Peyer's patch (tissue), 4 donors: ENCODE results near the gene PCSK2. TPM values are rescaled to one million over a fixed set of nuclear protein-coding genes. Genes with fewer than 3 reads are reported as not detected.

Source experiments
- DNase-seq, 3 donors: peaks; one replicate each; pipeline ENCODE4 v3.0.0-alpha.2; 2017 to 2019
- H3K27ac ChIP-seq, 4 donors: fragments of 200-600 bp; sonication (generic); one replicate each; pipeline ENCODE4 v1.5.1; 2016 to 2019
- H3K27me3 ChIP-seq, 2 donors: fragments of 200-600 bp; sonication (generic); one replicate each; pipeline ENCODE4 v1.5.1; 2019
- H3K36me3 ChIP-seq, 3 donors: fragments of 200-600 bp; sonication (generic); one replicate each; pipeline ENCODE4 v1.5.1; 2016 to 2019
- H3K4me1 ChIP-seq, 4 donors: fragments of 200-600 bp; sonication (generic); one replicate each; pipeline ENCODE4 v1.5.1; 2016 to 2019
- H3K4me3 ChIP-seq, 4 donors: fragments of 200-600 bp; sonication (generic); 1 replicate in 3 of 4; 2 replicates in 1 of 4; pipeline ENCODE4 v1.5.1; 2016 to 2019; ENCODE audit warnings: mild to moderate bottlenecking in 1 of 4
- H3K9me3 ChIP-seq, 4 donors: fragments of 200-600 bp; sonication (generic); one replicate each; pipeline ENCODE4 v1.5.1; 2016 to 2019; ENCODE audit warnings: mild to moderate bottlenecking in 1 of 4
- POLR2A ChIP-seq, 2 donors: fragments of 450-650 bp; IDR thresholded peaks; one replicate each; pipeline ENCODE4 v1.5.1; 2017; ENCODE audit warnings: antibody characterized with exemption in 2 of 2, mild to moderate bottlenecking in 2 of 2, moderate library complexity in 2 of 2
- total RNA-seq, 4 donors: library from RNA; depleted of rRNA; stranded (reverse); fragments of >200 nt; gene quantifications; one replicate each; pipeline ENCODE4 v1.1.0, GENCODE V29; 2016
- TF ChIP-seq, protein P1 (sequence below), 6 experiments: fragments of 450-650 bp in 4 of 6; fragments of 200-600 bp in 2 of 6; sonication (generic) in 1 of 6; IDR thresholded peaks; one replicate each; pipeline ENCODE4 v1.5.1; 2017 to 2019; ENCODE audit warnings: antibody characterized with exemption in 6 of 6, mild to moderate bottlenecking in 3 of 6, moderate library complexity in 1 of 6

Gene PCSK2
- total RNA-seq, 4 donors from 2014 or later, result 0.18 to 0.80 (median 0.57) TPM; not detected in 1

DNA sequence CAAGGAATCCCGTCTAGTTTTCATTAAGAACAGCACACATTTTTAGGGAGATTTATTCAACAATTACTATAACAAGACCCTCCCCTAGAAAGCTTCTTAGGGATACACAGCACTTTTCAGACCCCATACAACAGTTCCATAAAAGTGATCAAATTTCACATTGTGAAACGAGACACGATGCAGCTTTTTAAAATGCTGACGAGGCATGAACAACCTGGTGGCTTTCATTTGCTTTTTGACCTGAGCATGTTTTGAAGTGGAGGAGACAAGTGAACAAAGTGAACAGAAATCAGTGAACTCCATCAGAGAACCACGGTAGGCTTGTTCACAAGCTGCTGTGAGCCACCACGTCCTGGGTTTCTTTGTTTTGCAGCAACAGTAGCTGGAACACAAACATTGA, 112.2 kb downstream of the PCSK2 start:
- Histone ChIP-seq H3K4me3 (no peak overlapping the region), H3K27me3 (no peaks in the 10 kb centered on the region), H3K9me3 (no peaks in the 10 kb centered on the region), H3K27ac (no peak overlapping the region), H3K4me1 (no peaks in the 10 kb centered on the region), H3K36me3 (no peaks in the 10 kb centered on the region)
- no peak for DNase-seq
- no peak for TF ChIP-seq POLR2A (IDR thresholded peaks at IDR 0.05)

DNA sequence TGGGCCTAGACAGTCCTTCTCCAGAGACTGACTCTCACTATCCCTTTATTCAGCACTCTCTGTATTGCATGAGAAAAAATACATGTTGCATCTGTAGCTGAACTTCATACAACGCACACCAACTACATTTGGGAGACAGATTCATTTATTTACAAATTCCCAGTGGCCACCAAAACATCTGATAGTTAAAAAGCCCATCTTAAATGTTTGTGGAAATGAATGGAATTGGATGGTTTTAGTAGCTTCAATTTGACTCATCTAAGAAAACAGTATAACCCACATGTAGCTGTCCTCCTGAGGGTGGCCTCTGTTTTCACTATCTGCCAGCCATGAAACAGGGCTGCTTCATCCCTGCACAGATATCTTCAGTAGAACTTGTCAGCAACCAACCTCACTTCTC, 116.3 kb downstream of the PCSK2 start:
- no peaks in the 10 kb centered on the region for H3K27me3 ChIP-seq
- H3K4me1 ChIP-seq, result no peaks in the 10 kb centered on the region
- TF ChIP-seq, protein P1, sequence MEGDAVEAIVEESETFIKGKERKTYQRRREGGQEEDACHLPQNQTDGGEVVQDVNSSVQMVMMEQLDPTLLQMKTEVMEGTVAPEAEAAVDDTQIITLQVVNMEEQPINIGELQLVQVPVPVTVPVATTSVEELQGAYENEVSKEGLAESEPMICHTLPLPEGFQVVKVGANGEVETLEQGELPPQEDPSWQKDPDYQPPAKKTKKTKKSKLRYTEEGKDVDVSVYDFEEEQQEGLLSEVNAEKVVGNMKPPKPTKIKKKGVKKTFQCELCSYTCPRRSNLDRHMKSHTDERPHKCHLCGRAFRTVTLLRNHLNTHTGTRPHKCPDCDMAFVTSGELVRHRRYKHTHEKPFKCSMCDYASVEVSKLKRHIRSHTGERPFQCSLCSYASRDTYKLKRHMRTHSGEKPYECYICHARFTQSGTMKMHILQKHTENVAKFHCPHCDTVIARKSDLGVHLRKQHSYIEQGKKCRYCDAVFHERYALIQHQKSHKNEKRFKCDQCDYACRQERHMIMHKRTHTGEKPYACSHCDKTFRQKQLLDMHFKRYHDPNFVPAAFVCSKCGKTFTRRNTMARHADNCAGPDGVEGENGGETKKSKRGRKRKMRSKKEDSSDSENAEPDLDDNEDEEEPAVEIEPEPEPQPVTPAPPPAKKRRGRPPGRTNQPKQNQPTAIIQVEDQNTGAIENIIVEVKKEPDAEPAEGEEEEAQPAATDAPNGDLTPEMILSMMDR (IDR thresholded peaks at IDR 0.05), result no peak
- TF ChIP-seq POLR2A (IDR thresholded peaks at IDR 0.05), result no peak
- no peaks in the 10 kb centered on the region for H3K9me3 ChIP-seq
- H3K4me3 ChIP-seq, result no peak overlapping the region
- DNase-seq, result no peak
- no peaks in the 10 kb centered on the region for H3K36me3 ChIP-seq
- H3K27ac ChIP-seq, result no peak overlapping the region

DNA sequence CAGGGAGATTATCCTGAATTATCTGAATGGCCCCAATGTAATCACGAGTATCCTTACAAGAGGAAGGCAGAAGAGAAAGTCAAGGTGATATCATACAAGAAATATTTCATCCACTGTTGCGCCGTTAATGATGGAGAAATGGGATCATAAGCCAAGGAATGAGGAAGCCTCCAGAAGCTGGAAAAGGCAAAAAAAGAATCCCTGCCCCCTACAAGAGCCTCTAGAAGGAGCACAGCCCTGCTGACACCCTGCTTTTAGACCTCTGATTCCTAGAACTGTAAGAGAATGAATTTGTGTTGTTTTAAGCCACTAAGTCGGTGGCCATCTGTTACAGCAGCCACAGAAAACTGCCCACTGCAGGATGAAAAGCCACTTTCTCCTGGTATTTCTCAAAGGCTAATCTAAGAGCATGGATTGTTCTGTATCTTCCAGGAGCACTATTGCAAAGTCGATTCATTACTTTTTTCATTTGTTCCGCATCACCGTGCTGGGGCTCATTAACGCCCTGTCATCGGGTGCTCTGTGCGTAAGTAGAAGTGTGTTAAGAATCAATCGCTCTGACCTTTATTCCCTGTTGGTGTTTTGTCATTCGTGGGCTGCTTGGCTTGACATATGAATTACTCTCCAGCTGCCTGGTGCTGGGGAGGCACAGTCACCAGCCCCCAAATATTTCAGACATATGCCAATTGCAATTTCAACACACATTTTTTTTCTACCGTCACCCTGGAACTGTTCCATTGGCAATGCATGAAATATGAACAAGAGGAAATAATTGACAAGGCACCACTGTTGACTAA, 117.0 kb downstream of the PCSK2 start:
- TF ChIP-seq POLR2A (IDR thresholded peaks at IDR 0.05), result no peak
- TF ChIP-seq, protein P1 (IDR thresholded peaks at IDR 0.05), result no peak
- H3K36me3 ChIP-seq, result no peaks in the 10 kb centered on the region
- no peaks in the 10 kb centered on the region for H3K4me1 ChIP-seq
- no peaks in the 10 kb centered on the region for H3K27me3 ChIP-seq
- no peak overlapping the region for H3K27ac ChIP-seq
- H3K9me3 ChIP-seq, result no peaks in the 10 kb centered on the region
- no peak for DNase-seq
- no peak overlapping the region for H3K4me3 ChIP-seq

DNA sequence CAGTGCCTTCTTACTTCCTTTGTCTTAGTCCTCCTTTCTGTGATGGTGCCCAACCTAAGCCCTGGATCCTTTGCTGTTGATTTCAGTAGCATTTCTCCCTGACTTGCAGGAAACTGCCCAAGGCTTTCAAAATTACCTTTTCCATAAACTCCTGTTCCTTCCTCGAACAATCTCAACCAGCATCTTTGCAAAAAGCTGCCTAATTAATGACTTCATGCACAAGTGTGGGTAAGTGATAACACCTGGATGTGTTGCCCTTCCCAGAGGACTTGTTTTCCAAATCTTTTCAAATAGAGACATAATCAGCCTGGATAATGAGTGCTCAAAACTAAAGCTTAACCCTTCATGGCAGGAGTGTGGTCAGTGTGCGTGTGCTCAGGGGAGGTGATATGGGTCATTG, 118.0 kb downstream of the PCSK2 start:
- Histone ChIP-seq H3K27ac (no peak overlapping the region), H3K4me3 (no peak overlapping the region), H3K9me3 (no peaks in the 10 kb centered on the region), H3K27me3 (no peaks in the 10 kb centered on the region), H3K4me1 (no peaks in the 10 kb centered on the region), H3K36me3 (no peaks in the 10 kb centered on the region)
- DNase-seq, result no peak
- TF ChIP-seq, protein P1 (IDR thresholded peaks at IDR 0.05), result no peak
- no peak for TF ChIP-seq POLR2A (IDR thresholded peaks at IDR 0.05)

DNA sequence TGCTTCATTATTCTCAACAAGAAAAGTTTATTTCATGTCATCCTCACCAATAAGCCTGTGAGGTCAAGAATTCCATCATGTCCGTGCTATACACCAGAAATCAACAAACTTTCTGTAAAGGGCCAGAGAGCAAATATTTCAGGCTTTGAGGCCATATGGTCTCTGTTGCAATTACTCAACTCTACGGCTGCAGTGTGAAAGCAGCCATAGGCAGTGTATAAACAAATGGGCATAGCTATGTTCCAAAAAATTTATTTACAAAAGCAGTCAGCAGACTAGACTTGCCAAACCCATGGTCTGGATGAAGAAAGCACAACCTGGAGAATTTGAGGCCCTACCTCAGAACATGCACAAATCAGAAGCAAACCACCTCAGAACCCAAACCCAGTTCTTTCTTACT, 118.5 kb downstream of the PCSK2 start:
- Histone ChIP-seq H3K4me3 (no peak overlapping the region), H3K27me3 (no peaks in the 10 kb centered on the region), H3K27ac (no peak overlapping the region), H3K9me3 (no peaks in the 10 kb centered on the region), H3K4me1 (no peaks in the 10 kb centered on the region), H3K36me3 (no peaks in the 10 kb centered on the region)
- TF ChIP-seq, protein P1 (IDR thresholded peaks at IDR 0.05), result no peak
- no peak for TF ChIP-seq POLR2A (IDR thresholded peaks at IDR 0.05)
- no peak for DNase-seq

DNA sequence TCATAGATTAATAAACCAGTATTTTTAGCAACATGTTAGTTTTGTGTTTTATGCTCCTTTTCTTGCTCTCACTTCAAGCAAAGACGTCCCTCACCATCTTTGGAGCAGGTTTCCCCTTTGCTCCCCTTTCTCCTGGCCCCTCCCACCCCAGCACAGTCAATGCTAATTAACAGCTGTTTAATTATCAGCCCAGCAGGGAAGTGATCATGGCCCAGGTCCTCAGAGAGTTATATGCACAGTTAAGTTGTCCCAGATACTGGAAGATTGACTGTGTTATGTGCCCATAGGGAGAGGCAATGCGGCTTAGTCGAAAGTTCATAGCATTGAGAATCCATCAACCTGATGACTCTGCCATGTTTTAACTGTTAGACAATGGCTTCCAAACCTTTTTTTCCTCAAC, 123.5 kb downstream of the PCSK2 start:
- Histone ChIP-seq H3K36me3 (no peaks in the 10 kb centered on the region), H3K4me1 (no peaks in the 10 kb centered on the region), H3K27me3 (no peaks in the 10 kb centered on the region), H3K9me3 (no peaks in the 10 kb centered on the region), H3K4me3 (no peak overlapping the region), H3K27ac (no peak overlapping the region)
- no peak for DNase-seq
- TF ChIP-seq, protein P1 (IDR thresholded peaks at IDR 0.05), result no peak
- no peak for TF ChIP-seq POLR2A (IDR thresholded peaks at IDR 0.05)
